Progenitor cell of endocrine pancreas (in vitro differentiated cells): ENCODE measurements around the gene SCAMP2. TPM values are rescaled to one million over a fixed set of nuclear protein-coding genes. Genes with fewer than 3 reads are reported as not detected.

ENCODE experiments used
- DNase-seq: peaks from one replicate; pipeline ENCODE4 v3.0.0; 2021; ENCODE audit warnings: low spot score; ENCODE audit not compliant: unreplicated experiment
- H3K27ac Mint-ChIP-seq: 2 replicates; pipeline ENCODE4 v1.8.0; 2021; ENCODE audit warnings: mild to moderate bottlenecking, moderate library complexity, mixed read lengths
- H3K27me3 Mint-ChIP-seq: 2 replicates; pipeline ENCODE4 v1.8.0; 2021; ENCODE audit warnings: mixed read lengths
- H3K36me3 Mint-ChIP-seq: 2 replicates; pipeline ENCODE4 v1.8.0; 2022; ENCODE audit warnings: mixed read lengths; ENCODE audit not compliant: insufficient read depth
- H3K4me1 Mint-ChIP-seq: 2 replicates; pipeline ENCODE4 v1.8.0; 2021; ENCODE audit warnings: low read depth, mixed read lengths
- H3K4me3 Mint-ChIP-seq: 2 replicates; pipeline ENCODE4 v1.8.0; 2021; ENCODE audit warnings: low read depth, mild to moderate bottlenecking, moderate library complexity, mixed read lengths
- H3K9me3 Mint-ChIP-seq: 2 replicates; pipeline ENCODE4 v1.8.0; 2021; ENCODE audit warnings: low read depth, mixed read lengths
- total RNA-seq: library from RNA; stranded (reverse); gene quantifications from 2 replicates; pipeline ENCODE4 v1.2.1, GENCODE V29; 2021
- TF ChIP-seq, protein P1 (sequence below): fragments of 200-600 bp; sonication (generic); IDR thresholded peaks from one replicate; pipeline ENCODE4 v1.5.0; 2021; ENCODE audit warnings: antibody characterized with exemption, mild to moderate bottlenecking; ENCODE audit not compliant: unreplicated experiment

Gene SCAMP2
- total RNA-seq, 1 donor from 2014 or later, result 63.0 TPM

- Mint-ChIP-seq H3K27ac (no peak overlapping the region), H3K27me3 (no peaks in the 10 kb centered on the region), H3K4me1 (peaks cover 21% of the 10 kb centered on the region), H3K36me3 (peaks cover 8% of the 10 kb centered on the region), H3K4me3 (peak overlapping the region; percentile 22), H3K9me3 (no peaks in the 10 kb centered on the region)
- TF ChIP-seq, protein P1, sequence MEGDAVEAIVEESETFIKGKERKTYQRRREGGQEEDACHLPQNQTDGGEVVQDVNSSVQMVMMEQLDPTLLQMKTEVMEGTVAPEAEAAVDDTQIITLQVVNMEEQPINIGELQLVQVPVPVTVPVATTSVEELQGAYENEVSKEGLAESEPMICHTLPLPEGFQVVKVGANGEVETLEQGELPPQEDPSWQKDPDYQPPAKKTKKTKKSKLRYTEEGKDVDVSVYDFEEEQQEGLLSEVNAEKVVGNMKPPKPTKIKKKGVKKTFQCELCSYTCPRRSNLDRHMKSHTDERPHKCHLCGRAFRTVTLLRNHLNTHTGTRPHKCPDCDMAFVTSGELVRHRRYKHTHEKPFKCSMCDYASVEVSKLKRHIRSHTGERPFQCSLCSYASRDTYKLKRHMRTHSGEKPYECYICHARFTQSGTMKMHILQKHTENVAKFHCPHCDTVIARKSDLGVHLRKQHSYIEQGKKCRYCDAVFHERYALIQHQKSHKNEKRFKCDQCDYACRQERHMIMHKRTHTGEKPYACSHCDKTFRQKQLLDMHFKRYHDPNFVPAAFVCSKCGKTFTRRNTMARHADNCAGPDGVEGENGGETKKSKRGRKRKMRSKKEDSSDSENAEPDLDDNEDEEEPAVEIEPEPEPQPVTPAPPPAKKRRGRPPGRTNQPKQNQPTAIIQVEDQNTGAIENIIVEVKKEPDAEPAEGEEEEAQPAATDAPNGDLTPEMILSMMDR, result no peak
- DNase-seq, result no peak
These were observed 35.5 kb upstream of the SCAMP2 start for GRCh38 chr15:74908635-74909034.

DNA sequence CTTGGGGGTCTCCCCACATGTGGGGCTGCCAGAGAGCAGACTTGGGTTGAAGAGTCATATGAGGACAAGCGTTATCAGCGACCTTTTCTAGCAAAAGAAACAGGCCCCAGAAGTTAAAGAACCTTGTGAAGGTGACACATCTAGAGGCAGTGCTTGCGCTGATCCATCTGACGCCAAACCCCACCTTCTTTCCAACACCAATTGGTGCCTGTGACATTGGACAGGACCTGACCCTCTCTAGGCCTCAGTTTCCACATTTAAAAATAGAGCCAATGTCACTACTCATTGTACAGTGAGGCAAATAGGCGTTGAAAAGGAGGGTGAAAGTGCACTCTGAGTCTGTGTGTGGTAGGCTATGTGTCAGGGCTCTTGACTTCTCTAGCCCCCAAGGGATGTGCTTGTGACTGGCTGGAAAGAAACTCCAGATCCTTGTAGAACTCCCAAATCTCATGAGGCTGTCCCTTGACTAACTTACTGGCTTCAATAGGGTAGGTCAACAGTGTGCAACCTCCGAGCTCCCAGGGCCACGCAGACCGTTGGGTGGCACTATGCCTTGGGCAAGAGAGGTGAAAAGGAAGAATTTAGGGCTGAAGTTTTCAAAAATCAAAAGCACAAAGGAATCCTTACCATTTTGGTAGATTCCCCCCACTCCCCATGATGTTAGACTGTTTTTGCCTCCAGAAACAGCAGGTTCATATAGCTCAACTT, 34.2 kb upstream of the SCAMP2 start:
- Mint-ChIP-seq H3K4me1 (peaks cover 21% of the 10 kb centered on the region), H3K36me3 (peaks cover 12% of the 10 kb centered on the region), H3K27ac (peak overlapping the region; percentile 96), H3K9me3 (no peaks in the 10 kb centered on the region), H3K27me3 (no peaks in the 10 kb centered on the region), H3K4me3 (peak overlapping the region; percentile 100)
- TF ChIP-seq, protein P1, result no peak
- DNase-seq, result no peak

- Mint-ChIP-seq H3K4me3 (peak within 1 kb of the TSS; percentile 100), H3K27me3 (no peaks in the 10 kb centered on the region), H3K36me3 (peaks cover 13% of the 10 kb centered on the region), H3K4me1 (peaks cover 21% of the 10 kb centered on the region), H3K27ac (peak within 1 kb of the TSS; percentile 96), H3K9me3 (no peaks in the 10 kb centered on the region)
- peak; percentile 80 for DNase-seq
- TF ChIP-seq, protein P1, result no peak
These were observed 33.4 kb upstream of the SCAMP2 start, which contains the start of gene FAM219B for GRCh38 chr15:74906450-74907162. FAM219B (minus strand) TSS chr15:74906851; CDS start chr15:74906800, 51 bp downstream.

DNA sequence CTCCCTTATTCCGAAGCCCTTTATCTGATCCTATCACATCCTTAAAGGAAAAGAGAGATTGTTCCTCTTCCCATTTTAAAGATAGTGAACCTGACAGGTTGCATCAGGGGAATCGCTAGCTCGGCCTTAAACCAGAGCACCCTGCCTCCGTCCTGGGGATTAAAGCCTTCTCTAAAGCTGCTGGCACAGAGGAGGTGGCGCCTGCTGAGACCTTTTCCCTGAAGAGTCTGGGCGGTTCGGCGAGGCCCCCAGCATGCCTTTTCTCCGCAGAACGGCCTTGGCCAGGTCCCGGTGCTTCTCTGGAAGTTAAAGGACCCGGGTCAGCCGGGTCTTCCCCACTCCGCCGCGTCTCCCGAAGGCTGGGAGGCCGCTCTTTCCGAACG, 32.9 kb upstream of the SCAMP2 start:
- Mint-ChIP-seq H3K36me3 (peaks cover 13% of the 10 kb centered on the region), H3K4me1 (peaks cover 21% of the 10 kb centered on the region), H3K4me3 (peak overlapping the region; percentile 100), H3K9me3 (no peaks in the 10 kb centered on the region), H3K27ac (peak overlapping the region; percentile 95), H3K27me3 (no peaks in the 10 kb centered on the region)
- TF ChIP-seq, protein P1, result no peak
- no peak for DNase-seq

- H3K27me3 Mint-ChIP-seq, result no peaks in the 10 kb centered on the region
- H3K4me3 Mint-ChIP-seq, result peak overlapping the region; percentile 100
- H3K9me3 Mint-ChIP-seq, result no peaks in the 10 kb centered on the region
- no peak for DNase-seq
- no peak overlapping the region for H3K27ac Mint-ChIP-seq
- TF ChIP-seq, protein P1, result no peak
- peaks cover 21% of the 10 kb centered on the region for H3K4me1 Mint-ChIP-seq
- H3K36me3 Mint-ChIP-seq, result peaks cover 18% of the 10 kb centered on the region
These were observed 31.1 kb upstream of the SCAMP2 start for GRCh38 chr15:74904190-74904805.
